Hypothalamus (tissue), 51 donors: ENCODE measurements around the gene RASD1.

Experiments used
- DNase-seq, 51 donors: peaks; one replicate each; lab custom pipeline; 2025; lab: John Stamatoyannopoulos, UW

The RASD1 gene

GRCh38 chr17:17527956-17528500, 31.8 kb upstream of the RASD1 start:
- DNase-seq = no peak

- DNase-seq = no peak
Measured at GRCh38 chr17:17527534-17527933, 31.3 kb upstream of the RASD1 start.

DNA sequence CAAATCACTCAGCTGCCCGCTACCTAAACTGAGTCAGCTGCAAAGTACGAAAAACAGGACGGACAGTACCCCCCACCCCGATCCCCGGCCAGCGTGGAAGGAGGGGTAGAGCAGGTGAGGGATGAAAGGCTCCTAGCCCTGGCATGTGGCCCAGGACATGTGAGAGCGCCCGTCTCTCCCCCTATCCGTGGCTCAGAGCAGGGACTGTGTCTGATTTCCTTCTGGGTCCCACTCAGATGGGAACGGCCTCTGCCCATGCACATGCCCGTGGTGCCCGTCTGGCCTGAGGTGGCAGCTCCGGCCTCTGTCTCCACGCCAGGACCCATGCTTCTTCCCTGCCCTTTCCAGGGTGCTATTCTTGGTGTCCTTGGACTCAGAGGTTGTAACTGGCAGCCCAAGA, 30.2 kb upstream of the RASD1 start:
- DNase-seq = no peak

DNA sequence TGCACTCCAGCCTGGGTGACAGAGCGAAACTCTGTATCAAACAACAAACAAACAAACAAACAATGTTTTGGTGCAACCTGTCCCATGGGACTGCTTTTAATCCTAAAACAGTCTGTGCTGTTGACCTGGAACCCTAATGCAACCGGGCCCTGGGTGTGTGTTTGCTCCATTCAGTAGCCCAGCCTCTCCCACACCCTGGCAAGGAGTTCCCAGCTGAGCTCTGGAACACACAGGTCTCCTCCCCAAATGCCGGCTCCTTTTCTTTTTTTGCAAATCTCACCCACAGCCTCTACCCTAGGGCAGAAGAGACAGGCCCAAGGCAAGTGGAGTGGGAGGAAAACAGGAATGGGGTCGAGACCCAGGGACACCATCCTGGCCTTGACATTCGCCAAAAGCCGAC, 29.8 kb upstream of the RASD1 start:
- DNase-seq = no peak

GRCh38 chr17:17525311-17525710, 29.1 kb upstream of the RASD1 start:
- DNase-seq = no peak

DNA sequence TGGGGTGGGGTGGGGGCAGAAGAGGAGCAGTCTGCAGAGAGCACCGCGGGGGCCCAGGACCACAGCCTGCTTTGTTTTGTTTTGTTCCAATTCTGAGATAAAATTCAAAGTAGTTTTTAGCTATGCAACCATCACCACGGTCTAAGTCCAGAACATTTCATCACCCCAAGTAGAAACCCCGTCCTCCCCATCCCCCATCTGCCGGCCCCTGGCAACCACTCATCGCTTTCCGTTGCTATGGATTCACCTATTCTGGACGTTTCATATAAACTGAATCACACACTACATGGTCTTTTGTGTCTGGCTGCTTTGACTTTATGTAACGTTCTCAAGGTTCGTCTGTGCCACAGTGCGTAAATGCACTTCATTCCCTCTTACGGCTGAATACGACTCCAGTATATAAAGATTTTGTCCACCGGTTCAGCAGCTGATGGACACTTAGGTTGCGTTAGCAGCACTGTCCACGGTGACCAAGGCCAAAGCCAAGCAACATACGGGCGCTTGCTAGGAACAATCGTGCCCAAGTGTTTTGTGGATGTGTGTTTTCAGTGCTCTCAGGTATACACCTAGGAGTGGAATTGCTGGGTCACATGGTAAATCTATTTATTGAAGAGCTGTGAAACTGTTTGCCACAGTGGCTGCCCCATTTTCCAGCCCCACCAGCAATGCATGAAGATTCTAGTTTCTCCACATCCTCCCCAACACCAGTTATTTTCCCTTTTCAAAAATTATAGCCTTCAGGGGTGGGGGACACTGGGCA, 27.7 kb upstream of the RASD1 start:
- DNase-seq = no peak

DNA sequence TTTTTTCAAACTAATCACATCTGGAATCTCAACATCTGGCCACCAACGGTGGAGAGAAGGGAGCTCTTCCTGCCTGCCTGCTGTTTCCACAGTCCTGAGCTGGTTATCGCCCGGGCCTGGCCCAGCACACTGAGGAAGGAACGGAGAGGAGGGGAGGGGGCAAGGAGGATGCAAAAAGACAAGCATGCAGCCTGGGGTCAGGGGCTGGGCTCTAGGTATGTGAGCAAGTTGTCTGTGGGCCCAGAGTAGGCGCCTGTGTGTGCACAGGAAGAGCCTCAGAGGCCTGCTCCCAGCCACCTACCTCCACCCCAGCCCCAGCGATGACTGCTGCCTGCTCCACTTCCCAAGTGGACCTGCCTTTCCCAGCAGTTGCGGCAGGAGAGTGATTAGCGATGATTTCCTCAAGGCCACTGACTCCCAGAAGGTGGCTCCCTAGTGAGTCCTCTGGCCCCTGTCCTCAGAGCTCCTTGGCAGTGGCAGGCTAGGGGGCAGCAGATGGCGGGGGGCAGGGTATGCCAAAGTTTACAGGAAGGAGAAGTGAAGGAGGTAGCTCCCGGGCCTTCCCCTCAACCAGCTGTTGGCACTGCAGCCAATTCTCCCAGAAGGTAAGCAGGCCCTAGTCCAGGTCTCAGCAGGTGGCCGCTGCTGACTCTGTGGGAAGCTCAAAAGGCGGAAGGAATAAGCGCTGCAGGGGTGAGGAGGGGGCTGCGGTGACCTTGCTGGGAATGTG, 27.0 kb upstream of the RASD1 start:
- no peak for DNase-seq

- no peak for DNase-seq
Measured at GRCh38 chr17:17520599-17521232, 24.5 kb upstream of the RASD1 start.

DNA sequence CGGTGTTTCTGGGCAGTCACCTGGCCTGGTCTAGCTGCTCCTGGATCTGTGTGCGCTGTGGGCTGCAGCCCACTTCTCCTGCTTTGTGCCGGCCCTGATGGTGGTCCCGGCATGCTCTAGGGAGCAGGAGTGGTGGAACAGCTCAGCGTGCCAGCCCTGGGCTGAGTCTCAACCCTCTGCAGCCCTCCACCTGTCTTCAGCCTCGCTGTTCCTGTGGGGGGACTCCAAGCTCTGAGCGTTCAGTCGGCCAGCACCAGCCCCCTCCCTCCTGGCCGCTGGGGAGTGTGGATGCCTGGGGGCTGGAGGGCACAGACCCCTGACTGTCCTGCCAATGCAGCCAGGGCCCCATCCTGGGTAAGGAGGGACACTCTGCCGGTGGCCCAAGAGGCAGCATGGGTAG, 23.7 kb upstream of the RASD1 start:
- DNase-seq = no peak

- no peak for DNase-seq
Measured at GRCh38 chr17:17518951-17519350, 22.8 kb upstream of the RASD1 start.

GRCh38 chr17:17518014-17518413, 21.8 kb upstream of the RASD1 start:
- DNase-seq = no peak

GRCh38 chr17:17516941-17517720, 20.9 kb upstream of the RASD1 start:
- DNase-seq = no peak

- no peak for DNase-seq
Measured at GRCh38 chr17:17515934-17516930, 20.0 kb upstream of the RASD1 start.

DNA sequence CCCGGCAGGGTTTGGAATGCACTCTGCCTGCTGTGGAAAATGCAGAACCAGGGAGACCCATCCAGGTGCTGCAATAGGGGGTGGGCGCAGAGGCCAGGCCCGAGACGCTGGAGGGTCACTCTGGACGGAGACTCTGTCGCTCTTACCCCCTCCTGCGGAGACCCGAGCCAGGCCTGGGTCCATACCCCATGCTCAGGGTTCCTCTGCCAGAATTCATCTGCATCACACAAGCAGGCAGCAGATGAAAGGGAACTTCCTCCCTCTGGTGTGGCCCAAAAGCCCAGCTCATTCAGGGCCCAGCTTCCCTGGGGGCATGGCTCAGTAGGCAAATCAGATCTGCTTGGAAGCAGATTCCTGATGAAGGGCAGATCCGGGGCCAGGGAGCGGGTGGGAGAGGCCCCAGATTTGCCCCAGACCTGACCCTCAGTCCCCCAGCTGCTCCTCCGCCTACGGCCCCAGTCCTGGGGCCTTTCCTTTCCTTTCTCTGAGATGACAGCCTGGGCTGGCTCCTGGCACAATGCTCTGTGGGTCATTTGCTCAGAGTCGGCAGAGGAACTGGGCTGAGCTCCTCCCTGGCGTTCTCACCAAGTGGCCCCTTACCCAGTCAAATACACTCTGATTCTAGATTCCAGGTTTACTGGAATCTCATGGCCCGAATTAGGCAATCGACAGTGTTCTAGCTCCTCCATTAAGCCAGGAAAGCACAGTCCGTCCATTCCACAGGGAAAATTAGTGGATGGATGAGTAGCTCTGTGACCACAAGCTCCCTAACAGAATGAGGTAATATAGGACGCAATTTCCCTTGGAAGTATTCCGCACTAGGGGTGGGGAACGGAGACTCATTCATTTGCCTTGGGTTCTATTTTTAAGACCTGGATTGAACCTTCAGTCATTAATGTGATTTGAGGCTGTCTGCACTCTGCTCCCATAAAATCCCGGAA, 19.1 kb upstream of the RASD1 start:
- DNase-seq = no peak

DNA sequence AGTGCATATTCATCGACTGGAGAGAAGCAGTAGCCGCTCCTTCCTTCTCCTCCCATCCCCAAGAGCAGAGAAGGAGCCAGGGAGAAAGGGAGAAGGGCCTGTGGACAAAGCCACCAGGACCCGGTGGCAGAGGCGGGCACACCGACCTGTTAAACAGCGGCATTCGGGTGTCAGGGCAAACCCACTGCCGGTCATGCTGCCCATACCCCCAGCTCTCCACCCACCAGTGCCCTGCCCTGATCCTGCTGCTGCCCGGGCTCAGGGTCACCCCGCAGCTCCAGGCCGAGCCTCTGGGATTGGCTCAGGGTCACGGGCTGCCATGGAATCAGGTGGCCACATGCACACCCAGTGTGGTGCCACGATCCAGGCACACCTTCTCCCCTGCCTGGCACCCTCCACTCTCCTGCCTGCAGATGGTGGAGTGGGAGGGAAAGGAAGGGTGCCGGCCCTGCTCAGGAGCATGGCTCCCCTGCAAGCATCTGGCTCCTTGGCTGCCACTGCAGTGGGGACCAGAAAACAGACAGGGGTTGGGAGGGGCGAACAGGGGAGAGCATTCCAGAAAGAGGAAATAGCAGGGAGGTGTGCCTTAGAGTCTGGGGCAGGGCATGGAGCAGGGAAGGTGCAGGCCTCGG, 18.3 kb upstream of the RASD1 start:
- DNase-seq = no peak

- no peak for DNase-seq
Measured at GRCh38 chr17:17513626-17514025, 17.4 kb upstream of the RASD1 start.

DNA sequence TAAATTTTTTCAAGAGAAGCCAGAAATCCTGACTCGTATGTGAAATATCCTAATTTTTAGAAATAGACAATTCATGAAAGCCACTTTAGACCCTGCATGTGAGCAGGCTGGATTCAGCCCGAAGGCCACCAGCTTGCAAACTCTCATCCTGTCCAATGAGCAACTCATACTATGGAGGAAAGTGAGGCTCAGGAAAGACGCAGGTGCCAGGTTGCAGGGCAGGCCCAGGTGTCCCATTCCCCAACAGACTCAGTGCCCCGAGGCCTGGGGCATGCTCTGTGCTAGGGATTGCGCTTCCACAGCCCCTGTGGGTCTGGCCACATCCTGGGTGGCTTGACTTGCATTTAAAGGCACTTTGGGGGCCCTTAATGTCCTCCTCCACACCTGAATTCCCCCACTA, 16.7 kb upstream of the RASD1 start:
- DNase-seq = no peak
